A673 (cell line): ENCODE measurements around the gene SGCA.

ENCODE experiments used
- CTCF ChIP-seq: fragments of 300-800, 200-600 bp; sonication (generic); conservative IDR thresholded peaks from 2 replicates; pipeline ENCODE4 v1.5.1; 2017; ENCODE audit warnings: low read depth, mild to moderate bottlenecking, antibody characterized with exemption, low read length, moderate library complexity, mixed read lengths
- EZH2 ChIP-seq: fragments of 200-600 bp; sonication (generic); IDR thresholded peaks from 2 replicates; pipeline ENCODE4 v1.6.1; 2017; ENCODE audit warnings: borderline replicate concordance, low read depth, mild to moderate bottlenecking, mixed read lengths, antibody characterized with exemption, low read length; ENCODE audit not compliant: poor library complexity, severe bottlenecking

GRCh38 chr17:50123649-50124349 is 42.0 kb upstream of the SGCA start:
- no peak for TF ChIP-seq CTCF
- TF ChIP-seq EZH2, result no peak
